Naive B cell (primary cell): ENCODE data around the gene USP31. TPM values are rescaled to one million over a fixed set of nuclear protein-coding genes. Genes with fewer than 3 reads are reported as not detected.

Experiments
- ATAC-seq, 2 donors: fragments of 150-1000 bp; cut with Tn5 transposase; 2 replicates each; pipeline ENCODE4 v1.10.0; 2021; ENCODE audit warnings: low read depth in 2 of 2, mild to moderate bottlenecking in 2 of 2, moderate library complexity in 2 of 2
- DNase-seq: peaks from one replicate; pipeline ENCODE4 v3.0.0; 2022
- H3K27ac Mint-ChIP-seq, 6 donors: one replicate each; pipeline ENCODE4 v1.8.0; 2020 to 2022; ENCODE audit warnings: mild to moderate bottlenecking in 6 of 6, mixed read lengths in 6 of 6, moderate library complexity in 5 of 6, inconsistent platforms in 2 of 6
- H3K27me3 Mint-ChIP-seq, 3 donors: one replicate each; pipeline ENCODE4 v1.8.0; 2021 to 2022; ENCODE audit warnings: mixed read lengths in 3 of 3, mild to moderate bottlenecking in 1 of 3
- H3K36me3 Mint-ChIP-seq, 2 donors: one replicate each; pipeline ENCODE4 v1.8.0; 2020 to 2022; ENCODE audit warnings: mixed read lengths in 2 of 2, inconsistent platforms in 1 of 2, mild to moderate bottlenecking in 1 of 2
- H3K4me1 Mint-ChIP-seq, 3 donors: one replicate each; pipeline ENCODE4 v1.8.0; 2020 to 2022; ENCODE audit warnings: mixed read lengths in 3 of 3, inconsistent platforms in 1 of 3, mild to moderate bottlenecking in 1 of 3, moderate library complexity in 1 of 3
- H3K4me3 Mint-ChIP-seq, 8 donors: one replicate each; pipeline ENCODE4 v1.8.0; 2020 to 2022; ENCODE audit warnings: mild to moderate bottlenecking in 8 of 8, mixed read lengths in 8 of 8, moderate library complexity in 8 of 8, inconsistent platforms in 2 of 8
- H3K9me3 Mint-ChIP-seq, 7 donors: one replicate each; pipeline ENCODE4 v1.8.0; 2020 to 2022; ENCODE audit warnings: mixed read lengths in 7 of 7, mild to moderate bottlenecking in 5 of 7, inconsistent platforms in 2 of 7, moderate library complexity in 1 of 7
- polyA plus RNA-seq, 6 donors: library from polyadenylated mRNA; unstranded; fragments of 300-500 nt; fragmentation: Illumina TruSeq; gene quantifications; one replicate each; pipeline ENCODE4 v1.2.3, GENCODE V29; 2021; ENCODE audit warnings: low read depth in 6 of 6

The USP31 gene
- polyA plus RNA-seq, 6 donors from 2014 or later, result 0.21 to 0.48 (median 0.27) TPM; not detected in 1

DNA sequence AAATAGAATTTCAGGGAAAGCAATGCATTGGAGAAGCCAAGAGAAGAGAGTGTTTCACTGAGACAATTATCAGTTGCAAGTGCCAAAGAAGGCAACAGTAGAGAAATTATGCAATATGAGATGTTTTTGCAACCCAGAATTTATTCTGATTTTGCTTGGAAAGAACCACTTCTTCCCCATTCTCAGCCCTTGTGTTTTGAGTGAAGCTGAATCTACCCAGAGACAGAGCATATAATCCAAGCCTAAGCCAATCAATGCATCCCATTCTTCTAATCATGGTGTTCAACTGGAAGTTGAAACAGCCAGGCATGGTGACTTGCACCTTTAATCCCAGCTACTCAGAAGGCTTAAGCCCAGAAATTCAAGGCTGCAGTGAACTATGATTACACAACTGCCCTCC, 26.4 kb upstream of the USP31 start:
- ATAC-seq, result no peak
- Mint-ChIP-seq H3K36me3 (no peaks in the 10 kb centered on the region), H3K9me3 (peaks cover 0 to 2% (median 0%) of the 10 kb centered on the region in 7 donors), H3K4me1 (peaks cover 0 to 6% (median 0%) of the 10 kb centered on the region in 3 donors), H3K4me3 (no peak overlapping the region), H3K27me3 (peaks cover 56 to 78% (median 58%) of the 10 kb centered on the region in 3 donors), H3K27ac (no peak overlapping the region)
- no peak for DNase-seq

DNA sequence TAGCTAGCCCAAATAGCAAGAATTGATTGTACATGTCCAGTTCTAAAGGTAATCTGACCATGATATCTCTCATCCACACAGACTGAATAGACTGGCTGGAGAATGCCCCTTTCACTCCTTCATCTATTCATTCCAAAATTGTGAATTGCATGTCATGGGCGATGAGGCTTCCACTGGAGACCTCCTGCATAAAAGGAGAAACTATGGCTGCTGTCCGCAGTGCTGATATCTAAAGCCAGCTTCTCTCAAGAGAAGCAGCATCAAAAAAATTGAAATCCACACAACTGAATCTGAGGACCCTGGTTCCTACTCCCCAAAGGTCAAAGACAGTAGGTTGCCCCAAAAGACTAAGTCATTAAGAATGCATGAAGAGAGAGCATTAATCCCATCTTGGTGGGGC, 25.4 kb upstream of the USP31 start:
- Mint-ChIP-seq H3K36me3 (no peaks in the 10 kb centered on the region), H3K4me1 (peaks cover 0 to 3% (median 0%) of the 10 kb centered on the region in 3 donors), H3K27me3 (peaks cover 59 to 79% (median 59%) of the 10 kb centered on the region in 3 donors), H3K9me3 (peaks cover 0 to 2% (median 0%) of the 10 kb centered on the region in 7 donors), H3K4me3 (no peak overlapping the region), H3K27ac (no peak overlapping the region)
- ATAC-seq (no peak), DNase-seq (no peak)

DNA sequence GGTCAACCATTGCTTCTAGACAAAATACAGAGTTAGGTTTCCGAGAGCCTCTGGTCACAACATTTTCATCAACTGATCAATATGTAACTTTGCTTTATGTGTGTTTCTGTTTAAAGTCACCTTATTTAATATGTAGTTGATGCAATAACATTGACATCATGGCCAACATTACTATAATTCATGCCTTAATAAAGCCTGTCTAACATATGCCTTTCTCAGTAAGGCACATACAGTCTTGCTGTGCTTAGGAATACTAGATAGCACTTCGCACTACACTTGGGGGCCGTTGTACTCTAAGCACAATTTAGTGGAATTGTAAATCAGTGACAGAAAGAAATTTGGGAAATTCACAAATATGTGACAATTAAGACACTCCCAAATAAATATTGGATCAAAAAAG, 23.7 kb upstream of the USP31 start:
- H3K36me3 Mint-ChIP-seq, result no peaks in the 10 kb centered on the region

DNA sequence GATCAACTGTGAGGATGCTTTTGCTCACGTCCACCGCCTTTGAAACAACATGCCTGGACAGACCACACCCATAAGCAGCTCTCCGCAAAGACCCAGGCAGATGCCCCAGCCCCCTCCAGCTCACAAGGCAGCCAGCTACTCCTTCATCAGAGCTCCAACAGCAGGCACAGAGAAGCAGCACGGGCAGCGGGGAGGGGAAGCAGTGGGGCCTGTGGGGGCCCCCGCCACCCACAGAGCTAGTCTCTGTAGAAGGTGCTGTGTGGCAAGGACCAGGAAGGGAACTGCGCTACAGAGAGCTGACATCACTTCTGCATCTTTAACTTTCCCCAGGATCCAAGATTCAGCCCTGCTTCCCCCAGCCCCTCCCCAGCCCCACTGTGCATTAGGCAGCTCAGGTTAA, 23.3 kb upstream of the USP31 start:
- H3K4me1 Mint-ChIP-seq, result no peaks in the 10 kb centered on the region
- H3K36me3 Mint-ChIP-seq, result no peaks in the 10 kb centered on the region
- H3K9me3 Mint-ChIP-seq, result peaks cover 0 to 2% (median 0%) of the 10 kb centered on the region in 7 donors
- peaks cover 45 to 74% (median 54%) of the 10 kb centered on the region in 3 donors for H3K27me3 Mint-ChIP-seq
- H3K4me3 Mint-ChIP-seq, result no peak overlapping the region
- DNase-seq (no peak), ATAC-seq (no peak)
- H3K27ac Mint-ChIP-seq, result no peak overlapping the region

More for the DNA sequence above, 23.7 kb upstream of the USP31 start:
- DNase-seq, result no peak
- Mint-ChIP-seq H3K9me3 (peaks cover 0 to 2% (median 0%) of the 10 kb centered on the region in 7 donors), H3K27ac (no peak overlapping the region), H3K4me1 (no peaks in the 10 kb centered on the region), H3K27me3 (peaks cover 45 to 78% (median 50%) of the 10 kb centered on the region in 3 donors), H3K4me3 (no peak overlapping the region)
- ATAC-seq, result no peak

DNA sequence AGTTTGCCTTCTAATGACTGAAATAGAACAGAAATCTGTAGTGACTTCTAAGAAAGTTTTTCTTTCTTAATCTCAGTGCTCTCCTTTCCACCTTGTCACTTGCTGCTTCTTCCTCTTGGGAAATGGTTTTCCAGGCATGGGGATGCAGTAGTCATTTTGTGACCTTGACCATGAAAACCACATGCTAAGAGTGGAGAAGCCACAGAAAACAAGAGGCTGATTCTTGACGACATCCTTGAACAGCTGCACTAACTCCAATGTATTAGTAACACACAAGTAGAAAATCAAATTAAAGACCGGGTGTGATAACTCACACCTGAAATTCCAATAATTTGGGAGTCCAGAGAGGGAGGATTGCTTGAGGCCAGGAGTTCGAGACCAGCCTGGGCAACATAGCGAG, 15.5 kb upstream of the USP31 start:
- H3K36me3 Mint-ChIP-seq, result no peaks in the 10 kb centered on the region
- peaks cover 0 to 5% (median 0%) of the 10 kb centered on the region in 7 donors for H3K9me3 Mint-ChIP-seq
- no peak overlapping the region for H3K4me3 Mint-ChIP-seq
- no peak overlapping the region for H3K27ac Mint-ChIP-seq
- DNase-seq (no peak), ATAC-seq (no peak)
- H3K27me3 Mint-ChIP-seq, result peaks cover 35 to 72% (median 58%) of the 10 kb centered on the region in 3 donors
- no peaks in the 10 kb centered on the region for H3K4me1 Mint-ChIP-seq

DNA sequence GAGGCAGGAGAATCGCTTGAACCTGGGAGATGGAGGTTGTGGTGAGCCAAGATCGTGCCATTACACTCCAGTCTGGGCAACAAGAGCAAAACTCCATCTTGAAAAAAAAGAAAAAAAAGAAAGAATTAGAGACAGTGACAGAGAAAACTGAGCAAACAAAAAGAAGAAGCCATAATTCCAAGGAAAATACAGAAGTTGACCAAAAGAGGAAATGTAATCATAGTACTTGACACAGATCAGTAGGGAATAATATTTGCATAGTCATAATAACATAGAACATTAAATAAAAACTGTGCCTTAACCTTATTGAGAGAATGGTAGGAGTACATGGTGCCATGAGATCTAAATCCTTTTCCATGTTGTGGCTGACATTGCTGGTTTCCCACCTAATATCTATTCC, 14.7 kb upstream of the USP31 start:
- peaks cover 0 to 5% (median 0%) of the 10 kb centered on the region in 7 donors for H3K9me3 Mint-ChIP-seq
- no peaks in the 10 kb centered on the region for H3K4me1 Mint-ChIP-seq
- no peak for DNase-seq
- H3K27ac Mint-ChIP-seq, result no peak overlapping the region
- no peaks in the 10 kb centered on the region for H3K36me3 Mint-ChIP-seq
- H3K4me3 Mint-ChIP-seq, result no peak overlapping the region
- peaks cover 35 to 71% (median 66%) of the 10 kb centered on the region in 3 donors for H3K27me3 Mint-ChIP-seq
- no peak for ATAC-seq

DNA sequence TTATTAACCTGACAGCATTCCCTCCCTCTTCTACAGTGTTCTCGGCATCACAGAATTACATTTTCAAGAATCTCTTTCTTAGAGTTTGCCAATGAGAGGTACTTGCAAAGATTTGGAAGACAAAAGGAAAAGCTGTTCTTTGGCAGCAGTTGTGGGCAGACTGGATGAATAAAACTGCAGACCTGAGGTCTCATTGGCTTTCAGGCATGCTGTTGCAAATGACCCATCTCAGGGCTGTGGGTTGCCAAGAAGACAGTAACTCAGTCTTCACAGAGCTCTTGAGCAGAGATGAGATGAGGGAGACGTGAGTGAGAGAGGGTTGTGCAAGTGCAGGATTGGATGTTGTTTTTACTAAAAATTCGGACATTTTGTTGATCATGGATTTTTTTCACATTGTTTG, 11.3 kb upstream of the USP31 start:
- H3K27me3 Mint-ChIP-seq, result peaks cover 27 to 82% (median 78%) of the 10 kb centered on the region in 3 donors
- peak overlapping the region in 1 of 6 donors; percentile 11 for H3K27ac Mint-ChIP-seq
- H3K36me3 Mint-ChIP-seq, result no peaks in the 10 kb centered on the region
- peaks cover 3 to 6% (median 4%) of the 10 kb centered on the region in 3 donors for H3K4me1 Mint-ChIP-seq
- DNase-seq, result no peak
- no peak overlapping the region for H3K4me3 Mint-ChIP-seq
- H3K9me3 Mint-ChIP-seq, result no peaks in the 10 kb centered on the region
- no peak for ATAC-seq

DNA sequence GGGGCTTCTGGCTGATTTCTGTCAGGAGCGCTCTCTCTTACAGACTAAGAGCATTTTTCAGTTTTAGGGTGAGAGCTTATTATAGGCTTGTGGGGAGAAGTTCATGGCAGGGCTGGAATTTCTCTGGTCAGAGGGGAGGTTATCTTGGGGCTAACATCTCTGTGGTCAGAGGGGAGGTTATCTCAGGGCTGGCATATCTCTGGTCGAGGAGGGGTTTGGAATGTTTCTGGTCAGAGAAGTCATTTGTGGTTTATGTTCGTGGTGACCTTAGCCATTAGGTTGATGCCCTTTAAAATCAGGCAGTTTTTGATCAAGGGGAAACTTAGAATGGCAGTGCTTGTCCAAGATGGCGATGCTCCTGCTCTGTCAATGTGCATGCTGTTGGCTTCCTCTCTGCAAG, 10.8 kb upstream of the USP31 start:
- ATAC-seq, result no peak
- no peak for DNase-seq
- Mint-ChIP-seq H3K36me3 (no peaks in the 10 kb centered on the region), H3K4me3 (no peak overlapping the region), H3K4me1 (peaks cover 3 to 6% (median 4%) of the 10 kb centered on the region in 3 donors), H3K27ac (no peak overlapping the region), H3K9me3 (no peaks in the 10 kb centered on the region), H3K27me3 (peaks cover 28 to 85% (median 79%) of the 10 kb centered on the region in 3 donors)

DNA sequence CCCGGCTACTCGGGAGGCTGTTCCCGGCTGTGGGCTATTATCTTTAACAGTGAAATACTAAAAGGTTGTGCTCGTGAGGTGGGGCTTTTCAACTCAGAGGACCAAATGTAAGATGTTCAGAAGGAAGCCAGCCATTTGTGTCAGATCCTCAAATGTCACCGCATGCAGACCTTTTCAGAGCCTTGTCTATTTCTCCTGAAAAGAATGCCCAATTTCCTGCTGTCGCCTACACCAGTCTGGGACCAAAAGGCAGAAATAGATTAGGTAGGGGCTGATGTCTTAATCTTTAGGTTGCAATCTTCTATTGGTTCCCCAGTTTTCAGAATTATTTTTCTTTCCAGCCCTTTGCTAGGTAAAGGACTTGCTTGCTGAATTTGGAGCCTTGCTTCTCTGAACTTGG, 8.9 kb upstream of the USP31 start:
- no peaks in the 10 kb centered on the region for H3K9me3 Mint-ChIP-seq
- no peak for ATAC-seq
- H3K36me3 Mint-ChIP-seq, result no peaks in the 10 kb centered on the region
- H3K4me1 Mint-ChIP-seq, result peaks cover 3 to 6% (median 4%) of the 10 kb centered on the region in 3 donors
- DNase-seq, result no peak
- H3K4me3 Mint-ChIP-seq, result no peak overlapping the region
- no peak overlapping the region for H3K27ac Mint-ChIP-seq
- H3K27me3 Mint-ChIP-seq, result peaks cover 28 to 78% (median 72%) of the 10 kb centered on the region in 3 donors

DNA sequence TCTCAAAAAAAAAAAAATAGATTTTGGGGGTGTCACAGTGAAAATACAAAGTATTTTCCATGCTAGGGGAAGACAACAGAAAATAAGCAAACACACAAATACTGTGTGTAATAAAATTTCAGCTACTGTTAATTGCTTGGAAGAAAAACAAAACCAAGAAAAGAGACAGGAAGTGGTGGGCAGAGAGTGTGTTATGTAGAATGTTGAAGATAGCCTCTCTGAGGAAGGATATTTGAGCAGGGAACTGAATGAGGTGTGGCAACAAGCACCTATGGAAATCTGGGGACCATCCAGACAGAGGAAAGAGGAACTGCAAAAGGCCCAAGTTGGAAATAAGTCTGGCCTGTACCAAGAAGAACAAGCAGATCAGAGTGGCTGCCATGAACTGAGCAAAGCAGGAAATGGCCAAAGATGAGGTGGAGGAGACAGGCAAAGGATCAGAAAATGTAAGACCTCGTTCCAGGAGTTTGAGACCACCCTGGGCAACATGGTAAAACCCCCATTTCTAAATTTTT, 7.8 kb upstream of the USP31 start:
- no peaks in the 10 kb centered on the region for H3K9me3 Mint-ChIP-seq
- ATAC-seq, result no peak
- no peak for DNase-seq
- no peak overlapping the region for H3K4me3 Mint-ChIP-seq
- H3K27ac Mint-ChIP-seq, result no peak overlapping the region
- peaks cover 3 to 6% (median 4%) of the 10 kb centered on the region in 3 donors for H3K4me1 Mint-ChIP-seq
- no peaks in the 10 kb centered on the region for H3K36me3 Mint-ChIP-seq
- peaks cover 38 to 73% (median 68%) of the 10 kb centered on the region in 3 donors for H3K27me3 Mint-ChIP-seq

DNA sequence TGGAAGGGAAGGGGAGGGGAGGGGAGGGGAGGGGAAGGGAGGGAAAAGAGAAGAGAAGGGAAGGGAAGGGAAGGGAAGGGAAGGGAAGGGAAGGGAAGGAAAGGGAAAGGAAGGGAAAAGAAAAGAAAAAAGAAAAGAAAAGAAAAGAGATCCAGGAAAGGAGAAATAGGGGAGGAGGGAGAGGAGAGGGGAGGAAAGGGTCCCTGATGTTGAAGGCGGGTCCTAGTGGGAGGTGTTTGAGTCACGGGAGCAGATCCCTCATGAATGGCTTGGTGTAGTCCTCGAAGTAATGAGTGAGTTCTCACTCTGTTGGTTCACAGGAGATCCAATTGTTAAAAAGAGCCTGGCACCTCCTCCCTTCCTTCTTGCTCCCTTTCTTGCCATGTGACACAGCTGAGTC, 6.9 kb upstream of the USP31 start:
- no peaks in the 10 kb centered on the region for H3K36me3 Mint-ChIP-seq
- peaks cover 3 to 6% (median 4%) of the 10 kb centered on the region in 3 donors for H3K4me1 Mint-ChIP-seq
- H3K27ac Mint-ChIP-seq, result no peak overlapping the region
- DNase-seq (no peak), ATAC-seq (no peak)
- no peaks in the 10 kb centered on the region for H3K9me3 Mint-ChIP-seq
- peaks cover 36 to 67% (median 62%) of the 10 kb centered on the region in 3 donors for H3K27me3 Mint-ChIP-seq
- peak overlapping the region in 1 of 8 donors; percentile 33 for H3K4me3 Mint-ChIP-seq

DNA sequence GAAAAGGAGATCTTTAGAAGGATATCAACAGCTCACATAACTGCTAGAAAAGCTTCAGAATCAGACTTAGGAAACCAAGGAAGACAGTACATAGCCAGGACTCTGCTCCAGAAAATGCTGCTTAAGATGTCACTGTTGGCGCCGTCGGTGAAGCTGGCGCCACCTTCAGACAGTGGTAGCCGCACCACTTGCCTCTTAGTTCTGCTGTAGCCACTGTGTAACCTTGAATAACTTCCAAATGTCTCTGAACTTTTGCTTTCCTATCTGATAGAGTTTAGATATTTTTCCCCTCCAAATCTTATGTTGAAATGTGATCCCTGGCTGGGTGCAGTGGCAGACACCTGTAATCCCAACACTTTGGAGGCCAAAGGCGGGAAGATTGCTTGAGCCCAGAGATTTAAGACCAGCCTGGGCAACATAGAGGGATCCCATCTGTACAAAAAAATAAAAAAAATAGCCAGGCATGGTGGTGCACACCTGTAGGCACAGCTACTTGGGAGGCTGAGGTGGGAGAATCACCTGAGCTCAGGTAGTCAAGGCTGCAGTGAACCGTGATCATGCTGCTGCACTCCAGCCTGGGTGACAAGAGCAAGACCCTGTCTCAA, 6.3 kb upstream of the USP31 start:
- no peak for ATAC-seq
- Mint-ChIP-seq H3K4me3 (peak overlapping the region in 1 of 8 donors; percentile 20), H3K9me3 (no peaks in the 10 kb centered on the region), H3K36me3 (no peaks in the 10 kb centered on the region), H3K27ac (peak overlapping the region in 2 of 6 donors; percentile 15 to 28), H3K4me1 (peaks cover 3 to 6% (median 4%) of the 10 kb centered on the region in 3 donors), H3K27me3 (peaks cover 34 to 63% (median 58%) of the 10 kb centered on the region in 3 donors)
- DNase-seq, result no peak

DNA sequence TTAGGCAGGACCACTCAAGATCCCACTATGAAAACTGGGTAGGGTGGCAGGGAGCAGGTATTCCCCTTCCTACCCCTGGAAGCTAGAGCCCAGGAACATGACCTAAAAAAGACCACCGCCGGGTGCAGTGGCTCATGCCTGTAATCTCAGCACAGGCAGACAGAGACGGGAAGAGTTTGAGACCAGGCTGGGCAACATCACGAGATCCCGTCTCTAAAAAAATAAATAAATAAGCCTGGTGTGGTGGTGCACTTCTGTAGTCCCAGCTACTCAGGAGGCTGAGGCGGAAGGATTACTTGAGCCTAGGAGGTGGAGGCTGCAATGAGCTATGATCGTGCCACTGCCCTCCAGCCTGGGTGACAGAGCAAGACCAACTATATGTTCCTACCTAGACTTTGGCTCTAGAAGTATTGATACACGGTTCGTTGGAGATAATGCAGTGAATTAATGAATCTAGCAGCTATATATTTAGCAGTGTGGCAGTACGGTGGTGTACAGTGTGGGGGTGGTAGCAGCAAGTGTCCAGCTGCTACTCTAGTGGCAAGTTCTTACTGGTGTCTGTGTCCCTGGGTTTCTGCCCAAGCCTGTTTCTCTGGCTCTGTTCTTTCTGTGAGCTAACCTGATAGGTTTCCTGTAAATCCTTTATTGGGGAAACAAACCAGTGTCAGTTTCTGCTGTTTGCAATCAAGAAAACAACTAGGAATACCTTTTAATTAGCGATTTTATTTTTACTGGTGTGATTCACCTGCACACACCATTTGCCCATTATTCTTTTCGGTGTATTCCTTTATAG, 3.3 kb upstream of the USP31 start:
- no peak overlapping the region for H3K27ac Mint-ChIP-seq
- H3K27me3 Mint-ChIP-seq, result peaks cover 30 to 41% (median 37%) of the 10 kb centered on the region in 3 donors
- H3K9me3 Mint-ChIP-seq, result no peaks in the 10 kb centered on the region
- H3K4me1 Mint-ChIP-seq, result peaks cover 16 to 21% (median 18%) of the 10 kb centered on the region in 3 donors
- H3K36me3 Mint-ChIP-seq, result no peaks in the 10 kb centered on the region
- ATAC-seq (no peak), DNase-seq (no peak)
- H3K4me3 Mint-ChIP-seq, result peak overlapping the region in 1 of 8 donors; percentile 58
